ENCODE results near the gene FSD1L. TPM values are rescaled to one million over a fixed set of nuclear protein-coding genes. Genes with fewer than 3 reads are reported as not detected.
"Not testable (repeated sequence)": the region's sequence is repeated elsewhere in the genome, so short reads cannot be mapped to it uniquely, and the experiment has no call there.

Gene FSD1L
- total RNA-seq, 1 donor from 2014 or later, result 3.5 TPM

DNA sequence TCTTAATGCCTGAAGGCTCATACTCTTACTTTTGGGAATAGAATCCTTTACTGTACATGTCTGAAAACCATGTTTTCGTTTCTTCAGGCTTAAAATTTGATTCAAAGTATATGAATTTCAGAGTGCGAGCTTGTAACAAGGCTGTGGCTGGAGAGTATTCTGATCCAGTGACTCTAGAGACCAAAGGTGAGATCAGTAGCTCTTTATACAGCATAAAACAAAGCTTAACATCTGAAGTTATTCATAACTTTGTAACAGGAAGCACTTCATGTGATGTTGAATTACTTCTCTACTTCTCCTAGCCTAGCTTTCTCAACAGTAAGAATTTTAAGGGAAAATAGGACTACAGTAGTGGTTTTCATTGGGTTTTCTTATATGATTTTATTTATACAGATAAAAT lies 60.7 kb downstream of the FSD1L start:
- no peaks in the 10 kb centered on the region for H3K9me3 Mint-ChIP-seq
- no peaks in the 10 kb centered on the region for H3K4me1 Mint-ChIP-seq (ENCODE audit: low read depth)
- no peak for DNase-seq (ENCODE audit: low spot score)
- H3K36me3 Mint-ChIP-seq (ENCODE audit: low read depth), result no peaks in the 10 kb centered on the region
- intact Hi-C loops (cut with micrococcal nuclease), result no loop called here
- H3K4me3 Mint-ChIP-seq, result no peak overlapping the region
- H3K27me3 Mint-ChIP-seq (ENCODE audit: insufficient read depth), result no peaks in the 10 kb centered on the region
- no peak overlapping the region for H3K27ac Mint-ChIP-seq

- H3K36me3 Mint-ChIP-seq (ENCODE audit: low read depth), result no peaks in the 10 kb centered on the region
- no peak overlapping the region for H3K27ac Mint-ChIP-seq
- no peaks in the 10 kb centered on the region for H3K4me1 Mint-ChIP-seq (ENCODE audit: low read depth)
- no peak for DNase-seq (ENCODE audit: low spot score)
- intact Hi-C loops (cut with micrococcal nuclease), result no loop called here
- no peak overlapping the region for H3K4me3 Mint-ChIP-seq
- H3K27me3 Mint-ChIP-seq (ENCODE audit: insufficient read depth), result no peaks in the 10 kb centered on the region
- H3K9me3 Mint-ChIP-seq, result no peaks in the 10 kb centered on the region
Observed at GRCh38 chr9:105510024-105510423, 62.2 kb downstream of the FSD1L start.

- no peaks in the 10 kb centered on the region for H3K27me3 Mint-ChIP-seq (ENCODE audit: insufficient read depth)
Observed at GRCh38 chr9:105511446-105511845, 63.6 kb downstream of the FSD1L start.

GRCh38 chr9:105515811-105516413 lies 68.1 kb downstream of the FSD1L start:
- no peaks in the 10 kb centered on the region for H3K9me3 Mint-ChIP-seq
- no peaks in the 10 kb centered on the region for H3K36me3 Mint-ChIP-seq (ENCODE audit: low read depth)
- H3K27ac Mint-ChIP-seq, result no peak overlapping the region
- intact Hi-C loops (cut with micrococcal nuclease), result no loop called here
- H3K27me3 Mint-ChIP-seq (ENCODE audit: insufficient read depth), result no peaks in the 10 kb centered on the region
- no peak for DNase-seq (ENCODE audit: low spot score)
- no peaks in the 10 kb centered on the region for H3K4me1 Mint-ChIP-seq (ENCODE audit: low read depth)
- no peak overlapping the region for H3K4me3 Mint-ChIP-seq

More at GRCh38 chr9:105511446-105511845, 63.6 kb downstream of the FSD1L start:
- H3K9me3 Mint-ChIP-seq, result no peaks in the 10 kb centered on the region
- H3K27ac Mint-ChIP-seq, result no peak overlapping the region
- intact Hi-C loops (cut with micrococcal nuclease), result no loop called here
- no peak for DNase-seq (ENCODE audit: low spot score)
- no peak overlapping the region for H3K4me3 Mint-ChIP-seq
- no peaks in the 10 kb centered on the region for H3K4me1 Mint-ChIP-seq (ENCODE audit: low read depth)
- no peaks in the 10 kb centered on the region for H3K36me3 Mint-ChIP-seq (ENCODE audit: low read depth)

DNA sequence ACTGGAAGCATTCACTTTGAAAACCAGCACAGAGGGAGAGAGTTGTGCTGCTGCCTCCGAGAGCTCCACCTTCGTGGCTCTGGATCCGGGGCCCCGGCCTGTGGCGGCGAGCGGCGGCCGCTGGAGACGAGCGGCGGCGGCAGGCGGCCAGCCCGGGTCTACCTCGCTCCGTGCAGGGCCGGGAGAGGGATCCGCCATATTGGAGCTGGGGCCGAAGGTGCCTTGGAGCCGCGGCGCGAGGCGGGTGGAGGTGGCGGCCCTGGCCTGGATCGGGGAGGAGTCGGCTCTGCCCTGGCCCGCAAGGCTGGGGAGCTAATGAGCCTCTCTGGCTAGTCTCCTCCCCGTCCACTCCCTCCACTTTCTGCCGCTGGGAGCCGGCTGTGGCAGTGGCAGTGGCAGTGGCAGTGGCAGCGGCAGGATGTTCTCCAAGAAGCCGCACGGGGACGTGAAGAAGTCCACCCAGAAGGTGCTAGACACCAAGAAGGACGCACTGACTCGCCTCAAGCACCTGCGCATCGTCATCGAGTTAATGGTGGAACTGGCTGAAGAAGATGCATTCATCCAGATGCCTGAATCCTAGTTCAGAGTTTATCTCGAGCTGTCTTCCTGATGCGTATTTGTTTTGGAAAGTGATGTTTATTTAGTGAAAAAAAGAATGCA lies 72.0 kb downstream of the FSD1L start:
- H3K27ac Mint-ChIP-seq; H3K4me1 Mint-ChIP-seq (ENCODE audit: low read depth); H3K27me3 Mint-ChIP-seq (ENCODE audit: insufficient read depth); intact Hi-C loops (cut with micrococcal nuclease); H3K9me3 Mint-ChIP-seq; H3K36me3 Mint-ChIP-seq (ENCODE audit: low read depth); H3K4me3 Mint-ChIP-seq: not testable (repeated sequence)
- DNase-seq (ENCODE audit: low spot score), result peak; percentile 14

DNA sequence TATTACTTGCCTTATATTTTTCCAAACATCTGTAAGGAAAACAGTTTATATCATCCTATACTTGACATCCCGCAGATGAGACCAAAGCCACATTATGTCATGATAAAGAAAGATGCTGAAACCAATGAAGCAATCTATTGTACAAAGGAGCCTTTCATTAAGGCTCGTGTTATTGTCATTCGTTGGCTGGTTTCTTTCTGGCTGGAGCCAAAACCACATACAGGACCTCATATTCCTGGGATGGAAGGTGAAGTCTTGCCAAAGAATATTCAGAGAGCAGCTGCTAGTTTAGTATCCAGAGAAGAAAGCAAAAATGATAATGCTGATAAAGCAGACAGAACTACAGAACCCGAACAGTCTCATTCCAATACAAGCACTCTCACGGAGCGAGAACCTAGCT lies 73.2 kb downstream of the FSD1L start:
- intact Hi-C loops (cut with micrococcal nuclease); H3K9me3 Mint-ChIP-seq; H3K4me3 Mint-ChIP-seq; H3K27me3 Mint-ChIP-seq (ENCODE audit: insufficient read depth); H3K4me1 Mint-ChIP-seq (ENCODE audit: low read depth); DNase-seq (ENCODE audit: low spot score); H3K36me3 Mint-ChIP-seq (ENCODE audit: low read depth); H3K27ac Mint-ChIP-seq: not testable (repeated sequence)

- DNase-seq (ENCODE audit: low spot score); H3K27ac Mint-ChIP-seq; intact Hi-C loops (cut with micrococcal nuclease); H3K36me3 Mint-ChIP-seq (ENCODE audit: low read depth); H3K9me3 Mint-ChIP-seq; H3K27me3 Mint-ChIP-seq (ENCODE audit: insufficient read depth); H3K4me3 Mint-ChIP-seq; H3K4me1 Mint-ChIP-seq (ENCODE audit: low read depth): not testable (repeated sequence)
Observed at GRCh38 chr9:105522618-105523385, 75.0 kb downstream of the FSD1L start.

- Mint-ChIP-seq H3K4me1 (ENCODE audit: low read depth) (no peaks in the 10 kb centered on the region), H3K9me3 (peaks cover 8% of the 10 kb centered on the region), H3K36me3 (ENCODE audit: low read depth) (peaks cover 2% of the 10 kb centered on the region), H3K27ac (no peak overlapping the region), H3K4me3 (no peak overlapping the region), H3K27me3 (ENCODE audit: insufficient read depth) (peaks cover 4% of the 10 kb centered on the region)
- DNase-seq (ENCODE audit: low spot score), result no peak
- intact Hi-C loops (cut with micrococcal nuclease), result no loop called here
Observed at GRCh38 chr9:105531530-105531929, 83.7 kb downstream of the FSD1L start.

DNA sequence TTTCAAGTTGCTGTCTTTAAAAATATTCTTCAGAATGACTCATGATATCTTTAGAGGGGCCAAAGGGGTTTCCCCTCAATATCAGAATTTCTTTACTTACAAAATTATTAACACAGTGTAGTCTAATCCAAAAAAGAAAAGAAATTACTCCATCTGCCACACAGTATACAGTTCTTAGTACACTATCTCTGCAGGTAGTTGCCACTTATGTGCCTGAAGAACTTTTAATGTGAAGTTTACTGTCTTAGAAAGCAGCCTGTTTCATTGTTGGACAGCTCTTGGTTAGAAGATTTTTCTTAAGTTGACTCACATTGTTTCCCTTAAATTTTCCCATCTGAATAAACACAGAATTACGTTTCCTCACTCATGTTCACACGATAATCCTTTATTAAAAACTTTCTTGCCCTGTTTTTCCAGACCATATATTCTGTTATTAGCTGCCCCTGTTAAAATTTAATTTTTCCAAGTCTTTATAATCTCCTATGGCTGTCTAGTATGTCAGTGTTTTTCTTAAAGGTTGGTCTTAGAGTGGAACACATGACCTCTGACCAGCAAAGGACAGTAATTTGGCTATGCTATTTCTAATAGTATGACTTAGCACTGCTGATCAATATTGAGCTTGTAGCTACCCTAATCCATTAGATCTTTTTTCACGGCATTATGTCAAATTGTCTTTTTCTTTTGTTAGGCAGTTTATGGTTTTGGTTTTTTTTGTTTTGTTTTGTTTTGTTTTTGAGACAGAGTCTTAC lies 88.3 kb downstream of the FSD1L start:
- no peak for DNase-seq (ENCODE audit: low spot score)
- Mint-ChIP-seq H3K27ac (no peak overlapping the region), H3K27me3 (ENCODE audit: insufficient read depth) (peaks cover 4% of the 10 kb centered on the region), H3K36me3 (ENCODE audit: low read depth) (no peaks in the 10 kb centered on the region), H3K4me1 (ENCODE audit: low read depth) (no peaks in the 10 kb centered on the region), H3K9me3 (no peaks in the 10 kb centered on the region), H3K4me3 (no peak overlapping the region)
- intact Hi-C loops (cut with micrococcal nuclease), result no loop called here

- Mint-ChIP-seq H3K36me3 (ENCODE audit: low read depth) (no peaks in the 10 kb centered on the region), H3K27ac (no peak overlapping the region), H3K27me3 (ENCODE audit: insufficient read depth) (no peaks in the 10 kb centered on the region), H3K4me3 (no peak overlapping the region), H3K4me1 (ENCODE audit: low read depth) (peaks cover 7% of the 10 kb centered on the region), H3K9me3 (no peaks in the 10 kb centered on the region)
- intact Hi-C loops (cut with micrococcal nuclease), result no loop called here
- DNase-seq (ENCODE audit: low spot score), result no peak
Observed at GRCh38 chr9:105539452-105539851, 91.6 kb downstream of the FSD1L start.

- intact Hi-C loops (cut with micrococcal nuclease), result loop anchor here (1.0 to 5.0 kb wide), 3 partner anchors 17 to 182 kb away; partner anchors contain the start of genes FKTN and FSD1L
- Mint-ChIP-seq H3K27ac (peak overlapping the region; percentile 36), H3K9me3 (no peaks in the 10 kb centered on the region), H3K4me3 (no peak overlapping the region), H3K4me1 (ENCODE audit: low read depth) (peaks cover 7% of the 10 kb centered on the region), H3K36me3 (ENCODE audit: low read depth) (no peaks in the 10 kb centered on the region), H3K27me3 (ENCODE audit: insufficient read depth) (no peaks in the 10 kb centered on the region)
- no peak for DNase-seq (ENCODE audit: low spot score)
Observed at GRCh38 chr9:105541838-105542237, 94.0 kb downstream of the FSD1L start.

- H3K36me3 Mint-ChIP-seq (ENCODE audit: low read depth), result peaks cover 4% of the 10 kb centered on the region
- no peak overlapping the region for H3K4me3 Mint-ChIP-seq
- H3K27me3 Mint-ChIP-seq (ENCODE audit: insufficient read depth), result no peaks in the 10 kb centered on the region
- peaks cover 14% of the 10 kb centered on the region for H3K4me1 Mint-ChIP-seq (ENCODE audit: low read depth)
- intact Hi-C loops (cut with micrococcal nuclease), result no loop called here
- DNase-seq (ENCODE audit: low spot score), result no peak
- H3K9me3 Mint-ChIP-seq, result no peaks in the 10 kb centered on the region
- H3K27ac Mint-ChIP-seq, result no peak overlapping the region
Observed at GRCh38 chr9:105554042-105554441, 106.2 kb downstream of the FSD1L start.
